Pulmonary artery endothelial cell (primary cell): ENCODE measurements around the gene AP2S1. TPM values are rescaled to one million over a fixed set of nuclear protein-coding genes. Genes with fewer than 3 reads are reported as not detected.
"Not testable (repeated sequence)": the region's sequence is repeated elsewhere in the genome, so short reads cannot be mapped to it uniquely, and the experiment has no call there.

Experiments
- DNase-seq: peaks from one replicate; pipeline ENCODE4 v3.0.0-alpha.2; 2011; ENCODE audit warnings: low read depth, low spot score
- total RNA-seq: library from RNA; depleted of rRNA; stranded (reverse); fragments of >200 nt; gene quantifications from 2 replicates; pipeline ENCODE4 v1.2.3, GENCODE V29; 2014

AP2S1 gene
- total RNA-seq, 1 donor from 2014 or later: 203 TPM

GRCh38 chr19:46868025-46868802 is 17.6 kb upstream of the AP2S1 start:
- DNase-seq: no peak

GRCh38 chr19:46867170-46867569 is 16.5 kb upstream of the AP2S1 start:
- DNase-seq: no peak

- DNase-seq: no peak
Measured at GRCh38 chr19:46866407-46867136, 15.9 kb upstream of the AP2S1 start.

GRCh38 chr19:46863818-46864629 is 13.4 kb upstream of the AP2S1 start:
- no peak for DNase-seq

GRCh38 chr19:46862974-46863632 is 12.5 kb upstream of the AP2S1 start:
- DNase-seq: no peak

GRCh38 chr19:46862503-46862834 is 11.8 kb upstream of the AP2S1 start:
- no peak for DNase-seq

- DNase-seq: no peak
Measured at GRCh38 chr19:46861691-46862502, 11.3 kb upstream of the AP2S1 start.

- no peak for DNase-seq
Measured at GRCh38 chr19:46860846-46861690, 10.4 kb upstream of the AP2S1 start, which contains the start of gene ARHGAP35. Gene ARHGAP35, plus strand, starts transcription at chr19:46860997. Its CDS starts 57,679 bp downstream, at chr19:46918676.

- DNase-seq: peak; percentile 95
Measured at GRCh38 chr19:46860125-46860845, 9.6 kb upstream of the AP2S1 start.

- no peak for DNase-seq
Measured at GRCh38 chr19:46859637-46860124, 9.0 kb upstream of the AP2S1 start.

- DNase-seq: peak; percentile 83
Measured at GRCh38 chr19:46856062-46857022, 5.7 kb upstream of the AP2S1 start.

GRCh38 chr19:46854698-46855097 is 4.1 kb upstream of the AP2S1 start:
- not testable (repeated sequence) for DNase-seq

GRCh38 chr19:46852830-46853229 is 2.2 kb upstream of the AP2S1 start:
- no peak for DNase-seq

- no peak for DNase-seq
Measured at GRCh38 chr19:46849610-46850009, 1.0 kb downstream of the AP2S1 start.

GRCh38 chr19:46848389-46848788 is 2.3 kb downstream of the AP2S1 start:
- no peak for DNase-seq

GRCh38 chr19:46847528-46847927 is 3.1 kb downstream of the AP2S1 start:
- DNase-seq: no peak

GRCh38 chr19:46845959-46846459 is 4.6 kb downstream of the AP2S1 start:
- DNase-seq: no peak
